ENCODE results near the gene FAM180B. TPM values are rescaled to one million over a fixed set of nuclear protein-coding genes. Genes with fewer than 3 reads are reported as not detected.
"Not testable (repeated sequence)": the region's sequence is repeated elsewhere in the genome, so short reads cannot be mapped to it uniquely, and the experiment has no call there.

The FAM180B gene
- total and polyA plus RNA-seq, 2 of the 8 experiments (the other 6 are each of a cell fraction or from before 2014, with no cell fraction given): 0.09 TPM; not detected in 1

- not testable (repeated sequence) for H2BK15ac ChIP-seq (ENCODE audit: low read length)
Measured at GRCh38 chr11:47546274-47546673, 40.2 kb upstream of the FAM180B start.

More at GRCh38 chr11:47546274-47546673, 40.2 kb upstream of the FAM180B start:
- not testable (repeated sequence) for H3K4ac ChIP-seq (replicated peaks; ENCODE audit: insufficient read length, low read depth, low read length); H4K91ac ChIP-seq (replicated peaks; ENCODE audit: insufficient read length, low read length); H4K8ac ChIP-seq (ENCODE audit: extremely low read depth, insufficient read depth, low read length); H3K23ac ChIP-seq (ENCODE audit: insufficient read length); H3K56ac ChIP-seq (replicated peaks; ENCODE audit: insufficient read length, low read depth, low read length); H3K14ac ChIP-seq (ENCODE audit: insufficient read length); H2BK120ac ChIP-seq (replicated peaks; ENCODE audit: low read depth, low read length); H2AFZ ChIP-seq (ENCODE audit: low read length); DNase-seq (ENCODE audit: low read depth in 1 of 2, low spot score in 2 of 2); H3K18ac ChIP-seq (ENCODE audit: extremely low read depth, low read length); H3K23me2 ChIP-seq (ENCODE audit: low read depth, low read length); FAIRE-seq; H3K4me3 ChIP-seq (ENCODE audit: extremely low read depth in 1 of 4, insufficient read depth in 2 of 4, low read depth in 3 of 4, low read length in 4 of 4); H3K4me2 ChIP-seq (ENCODE audit: insufficient read depth in 1 of 2, low read depth in 2 of 2, low read length in 2 of 2); H3K79me1 ChIP-seq (ENCODE audit: low read depth, low read length); H3K27ac ChIP-seq (ENCODE audit: low read depth, low read length); H2BK20ac ChIP-seq (ENCODE audit: low read length); H3K9ac ChIP-seq (replicated peaks in 1 of 4; ENCODE audit: extremely low read depth in 1 of 4, low read depth in 3 of 4, low read length in 3 of 4); H3K27me3 ChIP-seq (replicated peaks in 1 of 4; ENCODE audit: control insufficient read depth in 3 of 4, extremely low read depth in 1 of 4, insufficient read depth in 3 of 4, low read length in 3 of 4); H2BK12ac ChIP-seq (ENCODE audit: low read depth, low read length); H3K36me3 ChIP-seq (ENCODE audit: control insufficient read depth in 2 of 4, insufficient read depth in 4 of 4, low read length in 3 of 4); H2AK5ac ChIP-seq (ENCODE audit: low read depth, low read length); H3K9me3 ChIP-seq (ENCODE audit: insufficient read depth in 2 of 2, low read depth in 1 of 2, low read length in 1 of 2); H2BK5ac ChIP-seq (ENCODE audit: low read depth, low read length); H4K5ac ChIP-seq (ENCODE audit: insufficient read length, low read depth, low read length); H3K4me1 ChIP-seq (replicated peaks in 1 of 4; ENCODE audit: control insufficient read depth in 3 of 4, insufficient read depth in 4 of 4, low read length in 3 of 4)
- CTCF ChIA-PET (ENCODE audit: partially characterized antibody): interaction anchor here (0.6 kb wide), 1 partner anchor 41 kb away, joined by 4 read pairs; no protein-coding TSS in a partner anchor
- Histone ChIP-seq H3K79me2 (ENCODE audit: control insufficient read depth in 1 of 2, insufficient read depth in 2 of 2, low read length in 2 of 2) (peaks cover 63 to 99% of the 10 kb centered on the region in 2 experiments), H4K20me1 (replicated peaks in 1 of 2; ENCODE audit: control insufficient read depth in 1 of 2, insufficient read depth in 2 of 2, low read length in 2 of 2) (peaks cover 28 to 30% of the 10 kb centered on the region in 2 experiments)
- POLR2A ChIA-PET (ENCODE audit: partially characterized antibody): interaction anchor here (1.4 kb wide), 1 partner anchor 30 kb away, joined by 5 read pairs; no protein-coding TSS in a partner anchor
- WGBS, 2 experiments (ENCODE audit: extremely low coverage in 1 of 2, insufficient coverage in 1 of 2, insufficient read length in 1 of 2, insufficient replicate concordance in 2 of 2, low coverage in 1 of 2, low lambda C conversion rate in 2 of 2, missing lambda C conversion rate in 1 of 2): 92% methylated on average over 6 of the region's 7 CpGs; no CpG with 5 or more reads in 1 of the 2 experiments
